ENCODE results near the gene FBLN5. TPM values are rescaled to one million over a fixed set of nuclear protein-coding genes. Genes with fewer than 3 reads are reported as not detected.

FBLN5 gene
- total and polyA plus RNA-seq, 9 of the 15 experiments (the other 6 are each of a cell fraction or from before 2014, with no cell fraction given) = 0.11 to 0.22 TPM; not detected in 7

DNA sequence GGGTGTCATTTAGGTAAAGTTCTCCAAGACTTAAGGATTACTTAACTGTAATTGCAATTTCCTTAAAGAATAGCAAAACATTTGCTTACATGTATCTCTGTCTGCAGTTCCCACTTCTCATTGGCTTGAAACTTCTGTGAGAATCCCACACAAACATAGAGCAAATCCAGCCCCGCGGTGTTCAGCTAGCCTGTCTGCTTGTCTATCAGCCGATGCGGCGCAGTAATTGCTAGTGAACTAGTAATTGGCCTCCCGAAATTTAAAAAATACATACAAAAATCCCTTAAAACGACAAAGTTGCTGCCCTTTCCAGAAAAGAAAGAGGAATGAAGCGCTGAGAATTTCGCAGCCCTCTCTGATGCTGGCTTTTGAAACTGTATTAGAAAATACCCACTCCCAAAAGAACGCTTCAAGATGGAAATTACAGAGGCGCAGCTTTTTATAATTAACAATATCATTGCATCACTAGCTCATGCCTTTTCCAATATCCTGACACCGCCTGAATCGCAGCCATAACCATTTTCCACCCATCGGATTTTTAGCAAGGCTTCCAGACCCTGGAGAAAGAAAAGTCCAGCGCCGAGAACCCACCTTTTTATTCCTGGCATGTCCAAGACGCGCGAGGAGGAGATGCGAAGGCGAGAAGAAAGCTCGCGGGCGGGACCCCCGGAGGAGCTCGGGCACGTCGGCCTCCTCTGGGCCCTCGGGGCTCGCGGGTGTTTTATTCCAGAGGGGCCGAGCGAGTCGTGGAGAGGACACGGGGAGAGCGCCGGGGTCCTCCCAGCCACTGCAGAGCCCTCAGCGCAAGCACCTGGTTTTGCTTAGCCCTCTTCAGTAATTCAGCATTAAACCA is 646 bp downstream of the FBLN5 start:
- Histone ChIP-seq H3K4me1 (replicated peaks in 1 of 2; ENCODE audit: control insufficient read depth in 2 of 2, insufficient read depth in 2 of 2, low read length in 2 of 2) (peaks cover 0 to 7% of the 10 kb centered on the region in 2 experiments; a peak in 1 of 5 replicates), H3K9me1 (ENCODE audit: control insufficient read depth, insufficient read depth, low read length) (no peaks in the 10 kb centered on the region), H3K9ac (ENCODE audit: insufficient read depth in 1 of 2, low read depth in 2 of 2, low read length in 2 of 2) (no peak overlapping the region), H3K27me3 (ENCODE audit: control insufficient read depth in 2 of 2, insufficient read depth in 2 of 2, low read length in 2 of 2) (peaks cover 20 to 27% of the 10 kb centered on the region in 2 experiments), H3K27ac (ENCODE audit: extremely low read depth, low read depth, low read length) (no peak overlapping the region), H3K4me2 (ENCODE audit: insufficient read depth, low read length) (no peak overlapping the region), H3K4me3 (no peak overlapping the region), H2AFZ (ENCODE audit: low read depth, low read length) (no peak overlapping the region), H3K79me2 (ENCODE audit: control insufficient read depth, insufficient read depth, low read length) (no peaks in the 10 kb centered on the region), H4K20me1 (replicated peaks; ENCODE audit: control insufficient read depth, insufficient read depth, low read length) (no peaks in the 10 kb centered on the region), H3K9me3 (replicated peaks; ENCODE audit: control insufficient read depth, insufficient read depth, low read depth, low read length) (no peaks in the 10 kb centered on the region), H3K36me3 (ENCODE audit: control insufficient read depth, insufficient read depth, low read length) (no peaks in the 10 kb centered on the region)
- in situ Hi-C loops (cut with MboI) (no loop called here), intact Hi-C loops (cut with micrococcal nuclease) (no loop called here)
- DNase-seq (ENCODE audit: extremely low read depth in 1 of 4, low spot score in 3 of 4) (no peak), FAIRE-seq (no peak), ATAC-seq (no peak)
- ChIA-PET CTCF (ENCODE audit: low intra/inter-chr PET ratio) (no interaction called here), POLR2A (interaction anchor here (0.8 kb wide), 1 partner anchor 29 kb away, joined by 4 read pairs; no protein-coding TSS in a partner anchor)
- WGBS (ENCODE audit: insufficient coverage, low coverage, missing lambda C conversion rate) = 21% methylated on average over 18 of the region's 38 CpGs
- no TSS peak for BruUV-seq (replicated peaks)
- TF ChIP-seq SIX5 (IDR thresholded peaks at IDR 0.05; ENCODE audit: borderline replicate concordance in 1 of 2, insufficient read depth in 1 of 2, low read depth in 1 of 2, low read length in 2 of 2) (no peak), CBX2 (IDR thresholded peaks at IDR 0.05; ENCODE audit: insufficient read depth, low read length, poor library complexity, severe bottlenecking) (peak; percentile 62)
- TF ChIP-seq, protein P1, sequence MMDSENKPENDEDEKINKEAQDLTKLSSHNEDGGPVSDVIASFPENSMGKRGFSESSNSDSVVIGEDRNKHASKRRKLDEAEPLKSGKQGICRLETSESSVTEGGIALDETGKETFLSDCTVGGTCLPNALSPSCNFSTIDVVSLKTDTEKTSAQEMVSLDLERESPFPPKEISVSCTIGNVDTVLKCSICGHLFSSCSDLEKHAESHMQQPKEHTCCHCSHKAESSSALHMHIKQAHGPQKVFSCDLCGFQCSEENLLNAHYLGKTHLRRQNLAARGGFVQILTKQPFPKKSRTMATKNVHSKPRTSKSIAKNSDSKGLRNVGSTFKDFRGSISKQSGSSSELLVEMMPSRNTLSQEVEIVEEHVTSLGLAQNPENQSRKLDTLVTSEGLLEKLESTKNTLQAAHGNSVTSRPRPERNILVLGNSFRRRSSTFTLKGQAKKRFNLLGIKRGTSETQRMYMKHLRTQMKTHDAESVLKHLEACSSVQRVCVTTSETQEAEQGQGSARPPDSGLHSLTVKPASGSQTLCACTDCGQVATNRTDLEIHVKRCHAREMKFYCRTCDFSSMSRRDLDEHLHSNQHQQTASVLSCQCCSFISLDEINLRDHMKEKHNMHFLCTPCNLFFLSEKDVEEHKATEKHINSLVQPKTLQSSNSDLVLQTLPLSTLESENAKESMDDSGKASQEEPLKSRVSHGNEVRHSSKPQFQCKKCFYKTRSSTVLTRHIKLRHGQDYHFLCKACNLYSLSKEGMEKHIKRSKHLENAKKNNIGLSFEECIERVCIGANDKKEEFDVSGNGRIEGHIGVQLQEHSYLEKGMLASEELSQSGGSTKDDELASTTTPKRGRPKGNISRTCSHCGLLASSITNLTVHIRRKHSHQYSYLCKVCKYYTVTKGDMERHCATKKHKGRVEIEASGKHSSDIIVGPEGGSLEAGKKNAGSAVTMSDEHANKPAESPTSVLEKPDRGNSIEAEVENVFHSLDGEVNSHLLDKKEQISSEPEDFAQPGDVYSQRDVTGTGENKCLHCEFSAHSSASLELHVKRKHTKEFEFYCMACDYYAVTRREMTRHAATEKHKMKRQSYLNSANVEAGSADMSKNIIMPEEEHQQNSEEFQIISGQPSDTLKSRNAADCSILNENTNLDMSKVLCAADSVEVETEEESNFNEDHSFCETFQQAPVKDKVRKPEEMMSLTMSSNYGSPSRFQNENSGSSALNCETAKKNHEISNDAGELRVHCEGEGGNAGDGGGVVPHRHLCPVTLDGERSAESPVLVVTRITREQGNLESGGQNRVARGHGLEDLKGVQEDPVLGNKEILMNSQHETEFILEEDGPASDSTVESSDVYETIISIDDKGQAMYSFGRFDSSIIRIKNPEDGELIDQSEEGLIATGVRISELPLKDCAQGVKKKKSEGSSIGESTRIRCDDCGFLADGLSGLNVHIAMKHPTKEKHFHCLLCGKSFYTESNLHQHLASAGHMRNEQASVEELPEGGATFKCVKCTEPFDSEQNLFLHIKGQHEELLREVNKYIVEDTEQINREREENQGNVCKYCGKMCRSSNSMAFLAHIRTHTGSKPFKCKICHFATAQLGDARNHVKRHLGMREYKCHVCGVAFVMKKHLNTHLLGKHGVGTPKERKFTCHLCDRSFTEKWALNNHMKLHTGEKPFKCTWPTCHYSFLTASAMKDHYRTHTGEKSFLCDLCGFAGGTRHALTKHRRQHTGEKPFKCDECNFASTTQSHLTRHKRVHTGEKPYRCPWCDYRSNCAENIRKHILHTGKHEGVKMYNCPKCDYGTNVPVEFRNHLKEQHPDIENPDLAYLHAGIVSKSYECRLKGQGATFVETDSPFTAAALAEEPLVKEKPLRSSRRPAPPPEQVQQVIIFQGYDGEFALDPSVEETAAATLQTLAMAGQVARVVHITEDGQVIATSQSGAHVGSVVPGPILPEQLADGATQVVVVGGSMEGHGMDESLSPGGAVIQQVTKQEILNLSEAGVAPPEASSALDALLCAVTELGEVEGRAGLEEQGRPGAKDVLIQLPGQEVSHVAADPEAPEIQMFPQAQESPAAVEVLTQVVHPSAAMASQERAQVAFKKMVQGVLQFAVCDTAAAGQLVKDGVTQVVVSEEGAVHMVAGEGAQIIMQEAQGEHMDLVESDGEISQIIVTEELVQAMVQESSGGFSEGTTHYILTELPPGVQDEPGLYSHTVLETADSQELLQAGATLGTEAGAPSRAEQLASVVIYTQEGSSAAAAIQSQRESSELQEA (IDR thresholded peaks at IDR 0.05; ENCODE audit: low read depth) = no peak

Measured in K562 (cell line).